Measurements from ENCODE around the gene TGM2.

TGM2 gene

DNA sequence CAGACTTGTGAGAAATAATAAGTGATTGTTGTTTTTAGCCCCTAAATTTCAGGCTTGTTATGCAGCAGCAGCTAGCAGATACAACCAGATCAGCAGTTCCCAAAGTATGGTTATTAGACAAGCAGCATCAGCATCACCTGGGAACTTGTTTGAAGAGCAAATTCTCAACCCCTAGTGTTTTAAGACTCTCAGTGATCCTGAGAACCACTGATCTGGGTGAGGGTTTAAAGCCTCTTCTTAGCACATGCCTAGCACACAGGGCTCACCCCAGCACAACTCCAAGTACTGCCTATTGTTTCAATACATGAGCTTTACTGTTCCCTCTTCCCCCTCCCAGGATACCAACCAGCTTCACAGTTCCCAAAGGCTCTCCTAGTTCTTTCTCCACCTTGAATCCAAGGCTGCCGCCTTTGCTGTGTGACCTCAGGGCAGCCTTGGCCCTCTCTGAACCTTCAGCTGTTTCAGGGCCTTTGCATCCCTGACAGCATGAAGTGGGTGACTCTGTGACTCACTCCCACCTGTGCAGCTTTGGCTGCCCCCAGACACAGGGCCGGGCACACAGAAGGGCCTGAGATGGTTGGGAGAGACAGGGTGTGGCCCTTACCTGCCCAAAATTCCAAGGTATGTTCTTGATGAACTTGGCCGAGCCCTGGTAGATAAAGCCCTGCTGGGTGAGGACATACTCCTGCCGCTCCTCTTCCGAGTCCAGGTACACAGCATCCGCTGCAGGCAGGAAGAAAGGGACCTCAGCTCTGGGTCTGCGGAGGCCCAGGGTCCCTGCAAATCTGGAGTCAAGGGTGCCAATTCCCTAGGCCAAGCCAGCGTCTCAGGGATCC lies 14.5 kb downstream of the TGM2 start:
- Histone ChIP-seq H3K4me3 (no peak overlapping the region), H3K27me3 (no peaks in the 10 kb centered on the region), H3K4me1 (peaks cover 50 to 100% (median 92%) of the 10 kb centered on the region in 10 experiments), H3K27ac (peak overlapping the region in 8 of 11 experiments; percentile 21 to 93 (median 89); a peak in 14 of 22 replicates), H3K36me3 (no peaks in the 10 kb centered on the region), H3K9ac (peak overlapping the region in 1 of 11 experiments; percentile 79; a peak in 2 of 22 replicates), H3K4me2 (peak overlapping the region in 9 of 11 experiments; percentile 8 to 97 (median 35); a peak in 13 of 22 replicates), H4K20me1 (no peaks in the 10 kb centered on the region), H3K9me3 (replicated peaks in 1 of 11) (no peaks in the 10 kb centered on the region)
- TF ChIP-seq Cebpa-rat (IDR thresholded peaks at IDR 0.05): no peak

DNA sequence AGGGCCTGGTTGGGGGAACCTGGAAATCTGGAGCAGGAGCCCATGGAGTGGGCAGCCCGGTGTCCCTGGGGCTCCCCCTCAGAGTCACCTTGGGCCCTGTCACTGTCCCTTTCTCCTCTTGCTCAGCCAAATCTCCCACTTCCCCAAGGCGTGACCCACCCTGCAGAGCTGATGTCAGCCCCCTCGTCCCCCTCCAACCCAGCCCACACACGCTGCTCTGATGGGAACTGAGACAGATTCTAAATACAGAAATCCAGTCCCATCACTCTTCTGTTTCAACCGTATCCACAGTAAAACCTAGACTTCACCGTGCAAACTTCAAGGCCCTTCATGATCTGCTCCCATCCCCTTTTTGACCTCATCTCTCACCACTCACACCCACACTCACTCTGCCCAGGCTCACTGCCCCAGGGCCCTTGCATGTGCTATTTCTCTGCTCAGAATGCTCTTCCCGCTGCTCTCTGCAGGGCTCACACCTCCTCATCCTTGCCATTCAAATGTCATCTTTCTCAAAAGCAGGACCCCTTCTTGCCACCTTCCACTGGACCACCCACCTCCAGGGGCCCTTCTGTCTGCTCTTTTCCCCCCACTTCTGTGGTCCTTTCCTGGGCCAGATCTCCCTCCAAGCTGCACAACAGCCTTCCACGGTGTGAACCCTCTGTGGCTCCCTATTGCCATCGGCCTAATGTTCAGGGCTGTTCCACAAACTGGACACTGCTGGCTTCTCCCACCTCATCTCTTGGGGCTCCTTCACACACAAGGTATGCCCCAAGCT lies 16.6 kb downstream of the TGM2 start:
- Histone ChIP-seq H3K4me3 (no peak overlapping the region), H3K4me1 (peaks cover 49 to 100% (median 93%) of the 10 kb centered on the region in 10 experiments), H3K9me3 (replicated peaks in 1 of 11) (no peaks in the 10 kb centered on the region), H3K27me3 (no peaks in the 10 kb centered on the region), H3K9ac (peak overlapping the region in 1 of 11 experiments; percentile 26; a peak in 1 of 22 replicates), H3K36me3 (no peaks in the 10 kb centered on the region), H3K27ac (peak overlapping the region in 5 of 11 experiments; percentile 8 to 38 (median 28); a peak in 7 of 22 replicates), H3K4me2 (peak overlapping the region in 6 of 11 experiments; percentile 39 to 97 (median 68); a peak in 11 of 22 replicates), H4K20me1 (no peaks in the 10 kb centered on the region)
- no peak for TF ChIP-seq Cebpa-rat (IDR thresholded peaks at IDR 0.05)

DNA sequence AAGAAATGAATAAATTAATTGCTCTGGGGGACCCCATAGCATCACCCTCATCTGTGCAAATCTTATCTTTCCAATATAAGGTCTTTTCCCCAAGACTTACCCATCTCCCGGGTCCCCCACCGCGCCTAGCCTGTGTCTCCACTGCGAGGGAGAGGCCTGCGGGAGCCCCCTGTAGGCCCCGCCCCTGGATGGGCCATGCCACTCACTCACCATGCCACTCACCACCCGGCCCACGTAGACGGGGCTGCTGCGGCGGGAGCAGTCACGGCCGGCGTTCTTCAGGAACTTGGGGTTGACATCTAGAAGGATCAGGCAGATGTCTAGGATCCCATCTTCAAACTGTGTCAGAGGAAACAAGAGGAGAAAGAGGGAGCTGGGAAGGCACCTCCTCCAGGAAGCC lies 17.3 kb downstream of the TGM2 start:
- H3K9me3 ChIP-seq (replicated peaks in 1 of 11): no peaks in the 10 kb centered on the region
- no peaks in the 10 kb centered on the region for H4K20me1 ChIP-seq
- H3K4me2 ChIP-seq: peak overlapping the region in 5 of 11 experiments; percentile 39 to 97 (median 61); a peak in 10 of 22 replicates
- no peak overlapping the region for H3K4me3 ChIP-seq
- H3K27me3 ChIP-seq: no peaks in the 10 kb centered on the region
- H3K27ac ChIP-seq: peak overlapping the region in 5 of 11 experiments; percentile 8 to 38 (median 28); a peak in 5 of 22 replicates
- no peak for TF ChIP-seq Cebpa-rat (IDR thresholded peaks at IDR 0.05)
- H3K4me1 ChIP-seq: peaks cover 49 to 100% (median 93%) of the 10 kb centered on the region in 10 experiments
- H3K9ac ChIP-seq: peak overlapping the region in 1 of 11 experiments; percentile 26; a peak in 1 of 22 replicates
- no peaks in the 10 kb centered on the region for H3K36me3 ChIP-seq

DNA sequence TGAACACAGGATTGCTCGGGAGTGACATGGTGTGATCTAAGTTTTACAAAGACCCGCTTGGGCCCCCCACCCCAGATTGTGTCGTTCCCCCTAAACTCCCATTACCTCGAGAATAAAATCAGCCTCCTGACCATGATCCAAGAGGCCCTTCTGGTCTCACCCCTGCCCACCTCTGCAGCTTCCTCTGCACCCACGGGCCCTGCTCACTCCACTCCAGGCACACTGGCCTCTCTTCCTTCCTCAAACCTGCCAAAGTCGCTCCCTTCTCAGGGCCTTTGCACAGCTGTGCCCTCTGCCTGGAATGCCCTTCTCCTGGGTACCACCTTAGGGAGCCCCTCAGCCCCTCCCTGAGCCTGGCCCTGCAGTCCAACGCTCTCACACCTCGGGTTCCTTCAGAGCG lies 17.9 kb downstream of the TGM2 start:
- no peaks in the 10 kb centered on the region for H3K9me3 ChIP-seq (replicated peaks in 1 of 11)
- H3K36me3 ChIP-seq: no peaks in the 10 kb centered on the region
- H3K27me3 ChIP-seq: no peaks in the 10 kb centered on the region
- no peak overlapping the region for H3K4me3 ChIP-seq
- no peak for TF ChIP-seq Cebpa-rat (IDR thresholded peaks at IDR 0.05)
- peak overlapping the region in 6 of 11 experiments; percentile 20 to 97 (median 67); a peak in 11 of 22 replicates for H3K4me2 ChIP-seq
- peaks cover 45 to 100% (median 91%) of the 10 kb centered on the region in 10 experiments for H3K4me1 ChIP-seq
- no peaks in the 10 kb centered on the region for H4K20me1 ChIP-seq
- H3K27ac ChIP-seq: peak overlapping the region in 1 of 11 experiments; percentile 15; a peak in 1 of 22 replicates
- H3K9ac ChIP-seq: no peak overlapping the region

DNA sequence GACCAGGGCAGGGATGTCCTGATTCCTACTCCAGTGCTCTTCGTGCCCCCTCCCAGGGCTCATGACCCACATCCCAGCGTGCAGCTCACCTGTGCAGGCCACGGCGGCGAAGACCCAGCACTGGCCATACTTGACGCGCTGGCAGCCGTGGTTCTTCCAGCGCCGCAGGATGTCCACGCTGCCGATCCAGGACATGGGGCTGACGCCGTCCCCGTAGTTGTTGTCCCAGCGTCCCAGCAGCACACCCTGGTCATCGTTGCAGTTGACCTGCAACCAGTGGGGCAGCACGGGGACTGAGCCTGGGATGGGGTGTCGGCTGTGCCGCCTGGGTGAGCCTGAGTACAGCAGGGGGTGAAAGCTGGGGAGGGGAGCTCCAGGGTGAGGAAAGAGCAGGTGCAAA lies 18.4 kb downstream of the TGM2 start:
- Histone ChIP-seq H3K9me3 (replicated peaks in 1 of 11) (no peaks in the 10 kb centered on the region), H4K20me1 (no peaks in the 10 kb centered on the region), H3K4me1 (peaks cover 39 to 100% (median 87%) of the 10 kb centered on the region in 10 experiments), H3K27me3 (no peaks in the 10 kb centered on the region), H3K9ac (no peak overlapping the region), H3K36me3 (no peaks in the 10 kb centered on the region), H3K4me2 (peak overlapping the region in 5 of 11 experiments; percentile 58 to 97 (median 73); a peak in 9 of 22 replicates), H3K4me3 (no peak overlapping the region), H3K27ac (0 out of 22 replicates have a peak overlapping the region, but pooled peaks of 1 of the 11 experiments have one; percentile 15)
- no peak for TF ChIP-seq Cebpa-rat (IDR thresholded peaks at IDR 0.05)

DNA sequence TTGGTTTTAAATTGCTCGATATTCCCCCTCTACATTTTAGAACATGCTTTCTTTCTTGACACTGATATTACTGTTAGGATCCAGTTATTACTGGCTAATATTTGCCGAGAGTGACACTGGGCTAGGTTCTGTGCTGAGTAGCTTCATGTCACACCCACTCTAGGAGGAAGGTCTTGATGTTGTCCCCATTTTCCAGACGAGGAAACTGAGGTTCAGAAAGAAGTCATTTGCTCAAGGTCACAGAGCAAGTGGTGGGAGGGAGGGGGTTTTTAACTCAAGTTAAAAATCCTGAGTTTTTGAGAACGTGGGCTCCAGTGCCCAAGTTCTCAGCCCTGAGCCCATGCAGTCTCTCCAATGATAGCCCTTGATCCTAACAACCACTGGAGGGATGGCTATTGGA lies 18.9 kb downstream of the TGM2 start:
- Histone ChIP-seq H3K4me3 (no peak overlapping the region), H3K36me3 (no peaks in the 10 kb centered on the region), H3K9me3 (replicated peaks in 1 of 11) (no peaks in the 10 kb centered on the region), H3K4me1 (peaks cover 34 to 100% (median 82%) of the 10 kb centered on the region in 10 experiments), H3K27ac (peak overlapping the region in 2 of 11 experiments; percentile 92 to 93; a peak in 2 of 22 replicates), H3K9ac (no peak overlapping the region), H4K20me1 (no peaks in the 10 kb centered on the region), H3K27me3 (no peaks in the 10 kb centered on the region), H3K4me2 (peak overlapping the region in 3 of 11 experiments; percentile 58 to 97 (median 86); a peak in 4 of 22 replicates)
- TF ChIP-seq Cebpa-rat (IDR thresholded peaks at IDR 0.05): no peak

DNA sequence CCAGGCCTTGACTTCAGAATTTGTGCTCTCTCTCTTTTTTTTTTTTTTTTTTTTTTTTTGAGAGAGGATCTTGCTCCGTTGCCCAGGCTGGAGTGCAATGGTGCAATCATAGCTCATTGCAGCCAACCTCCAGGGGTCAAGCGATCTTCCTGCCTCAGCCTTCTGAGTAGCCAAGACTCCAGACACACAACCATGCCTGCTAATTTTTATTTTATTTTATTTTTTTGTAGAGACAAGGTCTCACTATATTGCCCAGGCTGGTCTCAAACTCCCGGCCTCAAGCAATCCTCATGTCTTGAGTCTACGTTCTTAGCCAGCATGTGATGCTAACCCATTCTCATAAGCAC lies 19.4 kb downstream of the TGM2 start:
- Histone ChIP-seq H3K36me3 (no peaks in the 10 kb centered on the region), H3K4me1 (peaks cover 34 to 100% (median 81%) of the 10 kb centered on the region in 10 experiments), H3K4me3 (no peak overlapping the region), H3K9me3 (replicated peaks in 1 of 11) (no peaks in the 10 kb centered on the region), H3K27me3 (no peaks in the 10 kb centered on the region), H3K9ac (no peak overlapping the region), H3K4me2 (peak overlapping the region in 9 of 11 experiments; percentile 74 to 97 (median 90); a peak in 15 of 22 replicates), H3K27ac (peak overlapping the region in 3 of 11 experiments; percentile 91 to 93 (median 92); a peak in 3 of 22 replicates), H4K20me1 (no peaks in the 10 kb centered on the region)
- TF ChIP-seq Cebpa-rat (IDR thresholded peaks at IDR 0.05): no peak

DNA sequence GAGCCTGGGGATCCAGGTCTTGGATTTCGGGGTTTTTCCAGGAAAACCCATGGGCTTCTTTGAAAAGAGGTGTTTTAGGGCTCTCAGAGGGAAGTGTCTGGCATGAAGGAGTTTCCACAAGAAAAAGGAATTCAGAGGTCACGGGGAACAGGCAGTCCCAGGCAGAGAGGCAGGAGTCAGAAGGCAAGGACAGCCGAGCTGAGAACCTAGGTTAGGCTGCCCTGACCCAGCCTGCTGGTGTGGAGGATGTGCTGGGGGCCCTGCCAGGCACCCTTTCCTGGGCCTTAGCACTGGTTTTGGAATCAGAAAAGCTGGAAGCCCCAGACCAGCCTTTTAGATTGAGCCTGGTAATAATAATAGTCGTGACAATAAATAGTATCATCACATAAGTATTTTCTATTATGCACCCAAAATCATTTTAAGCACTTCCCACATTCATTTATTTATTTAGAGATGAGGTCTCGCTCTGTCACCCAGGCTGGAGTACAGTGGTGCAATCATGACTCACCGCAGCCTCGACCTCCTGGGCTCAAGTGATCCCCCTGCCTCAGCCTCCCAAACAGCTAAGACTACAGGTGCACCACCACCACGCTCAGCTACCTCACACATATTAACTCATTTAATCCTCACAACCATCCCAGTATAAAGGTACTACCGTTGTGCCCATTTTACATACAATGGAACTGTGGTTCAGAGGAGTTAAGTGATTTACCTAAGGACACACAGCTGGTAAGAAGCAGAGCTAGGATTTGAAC lies 19.9 kb downstream of the TGM2 start:
- Histone ChIP-seq H3K9me3 (replicated peaks in 1 of 11) (no peaks in the 10 kb centered on the region), H3K4me1 (peaks cover 33 to 100% (median 81%) of the 10 kb centered on the region in 10 experiments), H3K27me3 (no peaks in the 10 kb centered on the region), H3K27ac (peak overlapping the region in 10 of 11 experiments; percentile 64 to 93 (median 86); a peak in 20 of 22 replicates), H3K36me3 (no peaks in the 10 kb centered on the region), H4K20me1 (no peaks in the 10 kb centered on the region), H3K4me2 (peak overlapping the region; percentile 74 to 97 (median 90)), H3K9ac (peak overlapping the region in 10 of 11 experiments; percentile 47 to 82 (median 68); a peak in 17 of 22 replicates), H3K4me3 (peak overlapping the region in 1 of 10 experiments; percentile 27; a peak in 1 of 20 replicates)
- no peak for TF ChIP-seq Cebpa-rat (IDR thresholded peaks at IDR 0.05)

All from BLaER1 treated with 17β-estradiol and CSF1 and Interleukin-3, amounts not matched to agents 10 nM and 100 nM (cell line).